MCF 10A (cell line): ENCODE results near the gene FGF18. TPM values are rescaled to one million over a fixed set of nuclear protein-coding genes. Genes with fewer than 3 reads are reported as not detected.

Experiments used
- BruUV-seq: library from RNA; stranded (reverse); fragments of 400-500 nt; replicated peaks from 2 replicates; lab custom pipeline; 2021; lab: Mats Ljungman, UMichigan
- CTCF ChIA-PET: fragments of 300-600 bp; sonication (Branson Sonifier 250); formaldehyde crosslinking; extraction: SDS; loops from one replicate; lab custom pipeline; 2021; ENCODE audit warnings: antibody characterized with exemption, inconsistent platforms; lab: Yijun Ruan, JAX
- POLR2A ChIA-PET: fragments of 300-600, 350-650 bp; sonication (Branson Sonifier 250); formaldehyde crosslinking; extraction: SDS; loops from one replicate; lab custom pipeline; 2020; ENCODE audit warnings: antibody characterized with exemption, inconsistent platforms; lab: Yijun Ruan, JAX
- DNase-seq: peaks from one replicate; pipeline ENCODE4 v3.0.0-alpha.2; 2018; ENCODE audit not compliant: unreplicated experiment
- H3K27ac Mint-ChIP-seq: one replicate; pipeline ENCODE4 v1.8.0; 2022; ENCODE audit warnings: mild to moderate bottlenecking, low read depth, mixed read lengths; ENCODE audit not compliant: unreplicated experiment
- H3K27me3 Mint-ChIP-seq: one replicate; pipeline ENCODE4 v1.8.0; 2022; ENCODE audit warnings: mixed read lengths; ENCODE audit not compliant: insufficient read depth, unreplicated experiment
- H3K36me3 Mint-ChIP-seq: one replicate; pipeline ENCODE4 v1.8.0; 2022; ENCODE audit warnings: mild to moderate bottlenecking, moderate library complexity, mixed read lengths; ENCODE audit not compliant: insufficient read depth, unreplicated experiment
- H3K4me1 Mint-ChIP-seq: one replicate; pipeline ENCODE4 v1.8.0; 2022; ENCODE audit warnings: mixed read lengths; ENCODE audit not compliant: insufficient read depth, unreplicated experiment
- H3K4me3 Mint-ChIP-seq: one replicate; pipeline ENCODE4 v1.8.0; 2022; ENCODE audit warnings: mild to moderate bottlenecking, moderate library complexity, mixed read lengths; ENCODE audit not compliant: unreplicated experiment
- H3K9me3 Mint-ChIP-seq: one replicate; pipeline ENCODE4 v1.8.0; 2022; ENCODE audit warnings: mixed read lengths; ENCODE audit not compliant: unreplicated experiment
- intact Hi-C: fragments of 100-400 bp; cut with micrococcal nuclease; formaldehyde crosslinking; loops from 2 replicates; pipeline ENCODE4 v1.14.1; 2022
- total RNA-seq: library from RNA; stranded (reverse); gene quantifications from 2 replicates; pipeline ENCODE4 v1.2.3, GENCODE V29; 2022
- TF ChIP-seq, protein P1 (sequence below): fragments of 200-600 bp; IDR thresholded peaks from one replicate; pipeline ENCODE4 v1.8.0; 2022; ENCODE audit warnings: antibody characterized with exemption, mild to moderate bottlenecking; ENCODE audit not compliant: unreplicated experiment

FGF18 gene
- total RNA-seq, 1 experiment from 2014 or later = not detected

DNA sequence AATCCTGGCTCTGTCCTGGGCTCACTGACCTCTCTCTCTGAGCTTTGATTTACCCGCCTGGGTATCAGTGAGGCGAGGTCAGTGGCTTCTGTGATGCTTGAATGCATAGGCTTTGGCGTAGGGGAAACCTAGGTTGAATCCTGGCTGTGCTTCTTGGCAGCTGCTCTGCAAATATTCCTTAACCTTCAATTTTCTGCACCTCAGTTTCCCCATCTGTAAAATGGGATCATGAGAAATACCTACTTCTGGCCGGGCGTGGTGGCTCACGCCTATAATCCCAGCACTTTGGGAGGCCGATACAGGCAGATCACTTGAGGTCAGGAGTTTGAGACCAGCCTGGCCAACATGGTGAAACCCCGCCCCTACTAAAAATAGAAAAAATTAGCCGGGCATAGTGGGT, 7.2 kb downstream of the FGF18 start:
- POLR2A ChIA-PET = no interaction called here
- peaks cover 10% of the 10 kb centered on the region for H3K36me3 Mint-ChIP-seq
- no peaks in the 10 kb centered on the region for H3K4me1 Mint-ChIP-seq
- CTCF ChIA-PET = interaction anchor here (0.6 to 1.7 kb wide), 5 partner anchors 8 to 422 kb away, joined by 3 to 10 read pairs (median 4); partner anchors contain the start of gene FGF18
- no peaks in the 10 kb centered on the region for H3K9me3 Mint-ChIP-seq
- H3K27me3 Mint-ChIP-seq = no peaks in the 10 kb centered on the region
- no peak overlapping the region for H3K27ac Mint-ChIP-seq
- intact Hi-C loops = no loop called here
- TF ChIP-seq, protein P1, sequence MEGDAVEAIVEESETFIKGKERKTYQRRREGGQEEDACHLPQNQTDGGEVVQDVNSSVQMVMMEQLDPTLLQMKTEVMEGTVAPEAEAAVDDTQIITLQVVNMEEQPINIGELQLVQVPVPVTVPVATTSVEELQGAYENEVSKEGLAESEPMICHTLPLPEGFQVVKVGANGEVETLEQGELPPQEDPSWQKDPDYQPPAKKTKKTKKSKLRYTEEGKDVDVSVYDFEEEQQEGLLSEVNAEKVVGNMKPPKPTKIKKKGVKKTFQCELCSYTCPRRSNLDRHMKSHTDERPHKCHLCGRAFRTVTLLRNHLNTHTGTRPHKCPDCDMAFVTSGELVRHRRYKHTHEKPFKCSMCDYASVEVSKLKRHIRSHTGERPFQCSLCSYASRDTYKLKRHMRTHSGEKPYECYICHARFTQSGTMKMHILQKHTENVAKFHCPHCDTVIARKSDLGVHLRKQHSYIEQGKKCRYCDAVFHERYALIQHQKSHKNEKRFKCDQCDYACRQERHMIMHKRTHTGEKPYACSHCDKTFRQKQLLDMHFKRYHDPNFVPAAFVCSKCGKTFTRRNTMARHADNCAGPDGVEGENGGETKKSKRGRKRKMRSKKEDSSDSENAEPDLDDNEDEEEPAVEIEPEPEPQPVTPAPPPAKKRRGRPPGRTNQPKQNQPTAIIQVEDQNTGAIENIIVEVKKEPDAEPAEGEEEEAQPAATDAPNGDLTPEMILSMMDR = no peak
- H3K4me3 Mint-ChIP-seq = no peak overlapping the region
- no peak for DNase-seq
- no TSS peak for BruUV-seq

GRCh38 chr5:171427318-171428167, 8.1 kb downstream of the FGF18 start:
- BruUV-seq = no TSS peak
- Mint-ChIP-seq H3K27me3 (no peaks in the 10 kb centered on the region), H3K4me1 (no peaks in the 10 kb centered on the region), H3K4me3 (no peak overlapping the region), H3K27ac (no peak overlapping the region), H3K9me3 (no peaks in the 10 kb centered on the region), H3K36me3 (peaks cover 10% of the 10 kb centered on the region)
- TF ChIP-seq, protein P1 = no peak
- ChIA-PET CTCF (interaction anchor here (0.5 to 1.7 kb wide), 10 partner anchors 9 to 694 kb away, joined by 3 to 10 read pairs (median 3); partner anchors contain the start of gene FGF18), POLR2A (interaction anchor here (0.6 kb wide), 1 partner anchor 65 kb away, joined by 3 read pairs; no protein-coding TSS in a partner anchor)
- intact Hi-C loops = no loop called here
- DNase-seq = no peak

- intact Hi-C loops = no loop called here
- ChIA-PET CTCF (interaction anchor here (0.9 to 1.7 kb wide), 7 partner anchors 9 to 484 kb away, joined by 3 to 10 read pairs (median 3); partner anchors contain the start of gene FGF18), POLR2A (interaction anchor here (0.6 kb wide), 1 partner anchor 65 kb away, joined by 3 read pairs; no protein-coding TSS in a partner anchor)
- Mint-ChIP-seq H3K27ac (no peak overlapping the region), H3K27me3 (no peaks in the 10 kb centered on the region), H3K9me3 (no peaks in the 10 kb centered on the region), H3K4me3 (no peak overlapping the region), H3K36me3 (peaks cover 10% of the 10 kb centered on the region), H3K4me1 (no peaks in the 10 kb centered on the region)
- no peak for DNase-seq
- TF ChIP-seq, protein P1 = no peak
- no TSS peak for BruUV-seq
These were observed 8.8 kb downstream of the FGF18 start for GRCh38 chr5:171428168-171428696.
